ENCODE results near the gene LSM3.

LSM3 gene

GRCh38 chr3:14243782-14244181 lies 65.2 kb downstream of the LSM3 start:
- DNase-seq, result no peak

GRCh38 chr3:14244521-14245247 lies 66.1 kb downstream of the LSM3 start:
- DNase-seq, result no peak

- DNase-seq, result no peak
Measured at GRCh38 chr3:14245248-14245639, 66.6 kb downstream of the LSM3 start.

GRCh38 chr3:14245822-14246221 lies 67.2 kb downstream of the LSM3 start:
- no peak for DNase-seq

- no peak for DNase-seq
Measured at GRCh38 chr3:14246414-14246813, 67.8 kb downstream of the LSM3 start.

GRCh38 chr3:14248477-14248848 lies 69.8 kb downstream of the LSM3 start:
- no peak for DNase-seq

- DNase-seq, result no peak
Measured at GRCh38 chr3:14248849-14249523, 70.4 kb downstream of the LSM3 start.
